ENCODE data around the gene HSPA12A.

Gene HSPA12A

DNA sequence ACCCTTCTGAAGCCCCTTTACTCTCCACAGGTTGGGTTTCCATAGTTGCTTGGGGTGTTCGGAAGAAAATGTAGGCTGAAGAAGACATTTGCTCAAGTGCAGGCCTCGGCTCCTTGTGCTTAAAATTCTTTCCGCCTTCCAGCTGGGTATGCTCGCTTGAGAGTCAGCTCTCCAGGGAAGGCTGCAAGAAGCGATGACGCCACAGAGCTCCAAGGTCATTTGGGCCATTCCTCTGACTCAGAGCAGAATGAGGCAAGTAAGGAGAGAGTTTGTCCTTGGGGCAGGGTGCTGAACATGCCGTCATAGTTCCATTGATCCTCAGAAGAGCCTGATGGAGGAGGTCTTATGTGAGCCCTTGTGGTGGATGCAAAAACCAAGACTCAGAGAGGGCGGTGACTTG is 27.4 kb upstream of the HSPA12A start:
- H3K9me3 ChIP-seq = no peaks in the 10 kb centered on the region
- DNase-seq = no peak

GRCh38 chr10:116769368-116769767 is 27.0 kb upstream of the HSPA12A start:
- H3K36me3 ChIP-seq = no peaks in the 10 kb centered on the region
- peaks cover 0 to 5% (median 0%) of the 10 kb centered on the region in 4 donors for H3K4me1 ChIP-seq
- intact Hi-C loops (cut with DNase I; ENCODE audit: low total_unique reads) = loop anchor here (5.0 kb wide), 1 partner anchor 87 kb away; no protein-coding TSS in a partner anchor

More for the DNA sequence above, 27.4 kb upstream of the HSPA12A start:
- H3K4me3 ChIP-seq = no peak overlapping the region
- H3K36me3 ChIP-seq = no peaks in the 10 kb centered on the region
- H3K27ac ChIP-seq = no peak overlapping the region
- H3K4me1 ChIP-seq = peaks cover 0 to 5% (median 0%) of the 10 kb centered on the region in 4 donors
- intact Hi-C loops (cut with DNase I; ENCODE audit: low total_unique reads) = loop anchor here (5.0 kb wide), 1 partner anchor 87 kb away; no protein-coding TSS in a partner anchor
- H3K27me3 ChIP-seq = peaks cover 0 to 13% of the 10 kb centered on the region in 2 donors
- no peak for TF ChIP-seq CTCF (IDR thresholded peaks at IDR 0.05)

DNA sequence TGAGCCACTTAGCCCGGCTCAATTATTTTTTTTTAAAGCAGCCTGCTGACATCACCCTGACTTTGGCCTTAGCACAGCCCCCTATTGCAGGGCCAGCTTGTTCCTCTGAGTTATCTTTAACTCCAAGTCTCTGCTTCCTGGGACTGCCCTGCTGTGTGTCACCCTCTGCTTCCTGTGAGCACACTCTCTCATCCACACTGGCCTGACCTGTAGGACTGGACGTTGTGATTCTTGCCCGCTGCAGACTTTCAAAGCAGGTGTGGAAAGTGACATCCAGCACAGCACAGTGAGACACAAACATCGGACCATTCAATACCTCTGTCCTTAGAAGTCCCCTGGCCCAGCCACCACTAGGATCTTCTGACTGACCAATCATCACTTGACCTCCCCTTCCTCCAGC is 26.4 kb upstream of the HSPA12A start:
- H3K9me3 ChIP-seq = no peaks in the 10 kb centered on the region
- intact Hi-C loops (cut with DNase I; ENCODE audit: low total_unique reads) = loop anchor here (5.0 kb wide), 1 partner anchor 86 kb away; no protein-coding TSS in a partner anchor
- no peak overlapping the region for H3K27ac ChIP-seq
- H3K4me3 ChIP-seq = no peak overlapping the region
- no peaks in the 10 kb centered on the region for H3K36me3 ChIP-seq
- peaks cover 0 to 5% (median 0%) of the 10 kb centered on the region in 4 donors for H3K4me1 ChIP-seq
- H3K27me3 ChIP-seq = peaks cover 0 to 13% of the 10 kb centered on the region in 2 donors
- TF ChIP-seq CTCF (IDR thresholded peaks at IDR 0.05) = no peak
- DNase-seq = no peak

More at GRCh38 chr10:116769368-116769767, 27.0 kb upstream of the HSPA12A start:
- Histone ChIP-seq H3K4me3 (no peak overlapping the region), H3K27ac (no peak overlapping the region), H3K27me3 (peaks cover 0 to 13% of the 10 kb centered on the region in 2 donors), H3K9me3 (no peaks in the 10 kb centered on the region)
- no peak for DNase-seq
- no peak for TF ChIP-seq CTCF (IDR thresholded peaks at IDR 0.05)

DNA sequence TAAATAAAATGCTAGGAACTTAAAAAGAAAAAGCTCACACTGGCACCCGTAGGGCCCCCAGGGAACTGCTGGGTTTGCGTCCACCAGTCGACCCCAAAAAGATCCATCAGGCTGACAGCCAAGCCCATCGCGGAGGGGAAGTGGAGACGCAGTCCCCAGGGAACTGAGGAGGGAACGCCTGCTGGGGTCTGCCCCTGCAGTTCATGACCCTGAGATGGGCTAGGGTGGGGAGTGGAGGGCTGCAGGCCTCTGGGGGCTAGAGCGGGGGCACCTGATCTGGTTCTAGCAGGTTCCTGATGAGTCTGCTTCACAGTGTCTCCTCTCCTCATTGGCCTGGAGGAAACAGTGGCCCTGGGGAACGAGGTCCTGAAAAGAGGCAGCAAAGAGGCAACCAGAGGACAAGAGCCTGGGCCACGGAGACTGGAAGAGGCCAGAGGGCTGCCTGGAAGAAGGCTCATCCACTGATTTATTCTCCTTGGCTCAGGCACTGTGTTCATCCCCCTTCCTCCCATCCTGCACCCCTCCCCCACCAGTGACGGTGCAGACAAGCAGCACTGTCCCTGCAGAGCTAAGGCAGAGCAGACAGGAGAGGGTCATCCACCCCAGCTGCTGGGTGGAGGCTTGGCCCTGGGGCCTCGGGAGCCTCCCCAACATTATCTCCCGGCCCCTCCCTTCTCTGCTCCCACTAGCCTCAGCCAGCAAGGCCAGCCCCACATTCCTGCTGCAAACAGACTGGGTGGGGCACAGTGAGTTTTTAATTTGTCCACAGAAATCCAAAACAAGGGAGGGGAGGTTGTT is 24.7 kb upstream of the HSPA12A start:
- TF ChIP-seq CTCF (IDR thresholded peaks at IDR 0.05) = peak in 1 of 2 experiments; percentile 8
- Histone ChIP-seq H3K4me3 (no peak overlapping the region), H3K9me3 (no peaks in the 10 kb centered on the region), H3K36me3 (no peaks in the 10 kb centered on the region), H3K4me1 (peaks cover 0 to 5% (median 0%) of the 10 kb centered on the region in 4 donors), H3K27ac (no peak overlapping the region), H3K27me3 (peaks cover 0 to 13% of the 10 kb centered on the region in 2 donors)
- intact Hi-C loops (cut with DNase I; ENCODE audit: low total_unique reads) = loop anchor here (5.0 kb wide), 1 partner anchor 85 kb away; no protein-coding TSS in a partner anchor
- DNase-seq = no peak

- H3K4me1 ChIP-seq = no peaks in the 10 kb centered on the region
- no peak overlapping the region for H3K4me3 ChIP-seq
- no peak for DNase-seq
- no peak for TF ChIP-seq CTCF (IDR thresholded peaks at IDR 0.05)
- no peak overlapping the region for H3K27ac ChIP-seq
- no peaks in the 10 kb centered on the region for H3K36me3 ChIP-seq
- intact Hi-C loops (cut with DNase I; ENCODE audit: low total_unique reads) = loop anchor here (5.0 kb wide), 1 partner anchor 84 kb away; no protein-coding TSS in a partner anchor
- no peaks in the 10 kb centered on the region for H3K9me3 ChIP-seq
- peaks cover 0 to 13% of the 10 kb centered on the region in 2 donors for H3K27me3 ChIP-seq
Observed at GRCh38 chr10:116766241-116766827, 24.0 kb upstream of the HSPA12A start.
